GM18909 (cell line): ENCODE measurements around the gene ITPKB.
A peak's percentile ranks its signal among the peaks of the same experiment; 100 is the strongest.

Experiments used
- ATAC-seq: cut with Tn5 transposase; IDR thresholded peaks from one replicate; pipeline ENCODE4 v1.9.1; 2021; ENCODE audit warnings: mild to moderate bottlenecking; ENCODE audit not compliant: unreplicated experiment, poor library complexity

Gene ITPKB

GRCh38 chr1:226672339-226672762 lies 66.7 kb downstream of the ITPKB start:
- no peak for ATAC-seq

- ATAC-seq = no peak
These were observed 67.8 kb downstream of the ITPKB start for GRCh38 chr1:226671277-226671676.

- no peak for ATAC-seq
These were observed 69.0 kb downstream of the ITPKB start for GRCh38 chr1:226670073-226670472.

- no peak for ATAC-seq
These were observed 70.9 kb downstream of the ITPKB start for GRCh38 chr1:226668173-226668560.

- ATAC-seq = no peak
These were observed 72.4 kb downstream of the ITPKB start for GRCh38 chr1:226666692-226667091.

GRCh38 chr1:226666164-226666506 lies 72.9 kb downstream of the ITPKB start:
- ATAC-seq = no peak

GRCh38 chr1:226665505-226666163 lies 73.4 kb downstream of the ITPKB start:
- no peak for ATAC-seq

GRCh38 chr1:226664413-226665101 lies 74.5 kb downstream of the ITPKB start:
- no peak for ATAC-seq

GRCh38 chr1:226663327-226663704 lies 75.8 kb downstream of the ITPKB start:
- ATAC-seq = no peak

- ATAC-seq = peak; percentile 97
These were observed 76.3 kb downstream of the ITPKB start for GRCh38 chr1:226662642-226663326.

- no peak for ATAC-seq
These were observed 77.1 kb downstream of the ITPKB start for GRCh38 chr1:226661965-226662364.

- no peak for ATAC-seq
These were observed 77.8 kb downstream of the ITPKB start for GRCh38 chr1:226661271-226661670.

GRCh38 chr1:226660410-226661182 lies 78.5 kb downstream of the ITPKB start:
- no peak for ATAC-seq

GRCh38 chr1:226659641-226660040 lies 79.4 kb downstream of the ITPKB start:
- ATAC-seq = no peak

- no peak for ATAC-seq
These were observed 79.9 kb downstream of the ITPKB start for GRCh38 chr1:226659136-226659535.

GRCh38 chr1:226658546-226659125 lies 80.4 kb downstream of the ITPKB start:
- no peak for ATAC-seq

GRCh38 chr1:226657895-226658545 lies 81.1 kb downstream of the ITPKB start:
- ATAC-seq = no peak

GRCh38 chr1:226656601-226657277 lies 82.3 kb downstream of the ITPKB start:
- ATAC-seq = no peak

- no peak for ATAC-seq
These were observed 82.9 kb downstream of the ITPKB start for GRCh38 chr1:226656201-226656600.
